Activated naive CD8-positive, alpha-beta T cell treated with anti-CD3 and anti-CD28 coated beads, Interleukin-2, amount 50 U/mL, for 24 hours (primary cell): ENCODE data around the gene FTO.

ENCODE experiments used
- ATAC-seq: fragments of 150-1000 bp; cut with Tn5 transposase; one replicate; pipeline ENCODE4 v1.10.0; 2021
- DNase-seq: peaks from one replicate; pipeline ENCODE4 v3.0.0; 2021
- H3K27ac Mint-ChIP-seq: one replicate; pipeline ENCODE4 v1.8.0; 2021; ENCODE audit warnings: mild to moderate bottlenecking, mixed read lengths
- H3K27me3 Mint-ChIP-seq: one replicate; pipeline ENCODE4 v1.8.0; 2021; ENCODE audit warnings: mixed read lengths
- H3K36me3 Mint-ChIP-seq: one replicate; pipeline ENCODE4 v1.8.0; 2021; ENCODE audit warnings: low read depth, mixed read lengths
- H3K4me1 Mint-ChIP-seq: one replicate; pipeline ENCODE4 v1.8.0; 2021; ENCODE audit warnings: mixed read lengths
- H3K4me3 Mint-ChIP-seq: one replicate; pipeline ENCODE4 v1.8.0; 2021; ENCODE audit warnings: mild to moderate bottlenecking, moderate library complexity, mixed read lengths
- H3K9me3 Mint-ChIP-seq: one replicate; pipeline ENCODE4 v1.8.0; 2021; ENCODE audit warnings: mixed read lengths

FTO gene

GRCh38 chr16:53849994-53850393, 146.0 kb downstream of the FTO start:
- H3K36me3 Mint-ChIP-seq, result peaks cover 28% of the 10 kb centered on the region
- DNase-seq, result no peak
- no peak overlapping the region for H3K27ac Mint-ChIP-seq
- H3K27me3 Mint-ChIP-seq, result no peaks in the 10 kb centered on the region
- no peak for ATAC-seq
- H3K9me3 Mint-ChIP-seq, result peaks cover 10% of the 10 kb centered on the region
- no peak overlapping the region for H3K4me3 Mint-ChIP-seq
- H3K4me1 Mint-ChIP-seq, result peaks cover 9% of the 10 kb centered on the region

GRCh38 chr16:53852678-53853077, 148.7 kb downstream of the FTO start:
- DNase-seq, result no peak
- Mint-ChIP-seq H3K9me3 (peaks cover 10% of the 10 kb centered on the region), H3K27me3 (no peaks in the 10 kb centered on the region), H3K27ac (no peak overlapping the region), H3K4me1 (peaks cover 7% of the 10 kb centered on the region), H3K36me3 (peaks cover 35% of the 10 kb centered on the region), H3K4me3 (no peak overlapping the region)
- ATAC-seq, result no peak

GRCh38 chr16:53855056-53855455, 151.1 kb downstream of the FTO start:
- H3K9me3 Mint-ChIP-seq, result peaks cover 10% of the 10 kb centered on the region
- no peaks in the 10 kb centered on the region for H3K27me3 Mint-ChIP-seq
- peaks cover 45% of the 10 kb centered on the region for H3K36me3 Mint-ChIP-seq
- peaks cover 2% of the 10 kb centered on the region for H3K4me1 Mint-ChIP-seq
- no peak for ATAC-seq
- no peak overlapping the region for H3K4me3 Mint-ChIP-seq
- DNase-seq, result no peak
- H3K27ac Mint-ChIP-seq, result no peak overlapping the region

GRCh38 chr16:53855511-53855910, 151.6 kb downstream of the FTO start:
- peaks cover 47% of the 10 kb centered on the region for H3K36me3 Mint-ChIP-seq
- H3K4me3 Mint-ChIP-seq, result no peak overlapping the region

DNA sequence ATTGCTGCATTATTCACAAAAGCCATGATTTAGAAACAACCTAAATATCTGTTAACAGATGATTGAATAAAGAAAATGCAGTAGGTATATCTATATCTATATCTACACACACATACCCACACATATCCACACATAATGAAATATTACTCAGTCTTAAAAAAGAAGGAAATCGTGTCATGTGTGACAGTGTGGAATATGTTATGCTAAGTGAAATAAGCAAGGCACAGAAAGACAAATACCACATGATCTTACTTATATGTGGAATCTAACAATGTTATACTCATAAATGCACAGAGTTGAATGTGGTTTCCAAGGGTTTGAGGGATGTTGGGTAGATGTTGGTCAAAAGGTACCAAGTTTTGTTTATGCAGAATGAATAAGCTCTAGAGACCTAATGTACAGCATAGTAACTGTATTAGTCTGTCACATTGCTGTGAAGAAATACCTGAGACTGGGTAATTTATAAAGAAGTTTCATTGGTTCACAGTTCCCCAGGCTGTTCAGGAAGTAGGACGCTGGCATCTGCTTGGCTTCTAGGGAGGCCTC, 156.1 kb downstream of the FTO start:
- ATAC-seq, result no peak
- no peaks in the 10 kb centered on the region for H3K9me3 Mint-ChIP-seq

More at GRCh38 chr16:53855511-53855910, 151.6 kb downstream of the FTO start:
- no peaks in the 10 kb centered on the region for H3K27me3 Mint-ChIP-seq
- no peak overlapping the region for H3K27ac Mint-ChIP-seq
- ATAC-seq (no peak), DNase-seq (no peak)
- H3K4me1 Mint-ChIP-seq, result no peaks in the 10 kb centered on the region
- H3K9me3 Mint-ChIP-seq, result peaks cover 10% of the 10 kb centered on the region

GRCh38 chr16:53863861-53864260, 159.9 kb downstream of the FTO start:
- Mint-ChIP-seq H3K9me3 (peaks cover 9% of the 10 kb centered on the region), H3K36me3 (peaks cover 45% of the 10 kb centered on the region), H3K27me3 (no peaks in the 10 kb centered on the region), H3K4me3 (no peak overlapping the region), H3K4me1 (peaks cover 24% of the 10 kb centered on the region), H3K27ac (no peak overlapping the region)
- ATAC-seq, result no peak
- no peak for DNase-seq

More for the DNA sequence above, 156.1 kb downstream of the FTO start:
- peaks cover 11% of the 10 kb centered on the region for H3K4me1 Mint-ChIP-seq
- no peak overlapping the region for H3K27ac Mint-ChIP-seq
- H3K36me3 Mint-ChIP-seq, result peaks cover 39% of the 10 kb centered on the region
- H3K4me3 Mint-ChIP-seq, result no peak overlapping the region
- H3K27me3 Mint-ChIP-seq, result no peaks in the 10 kb centered on the region
- no peak for DNase-seq

DNA sequence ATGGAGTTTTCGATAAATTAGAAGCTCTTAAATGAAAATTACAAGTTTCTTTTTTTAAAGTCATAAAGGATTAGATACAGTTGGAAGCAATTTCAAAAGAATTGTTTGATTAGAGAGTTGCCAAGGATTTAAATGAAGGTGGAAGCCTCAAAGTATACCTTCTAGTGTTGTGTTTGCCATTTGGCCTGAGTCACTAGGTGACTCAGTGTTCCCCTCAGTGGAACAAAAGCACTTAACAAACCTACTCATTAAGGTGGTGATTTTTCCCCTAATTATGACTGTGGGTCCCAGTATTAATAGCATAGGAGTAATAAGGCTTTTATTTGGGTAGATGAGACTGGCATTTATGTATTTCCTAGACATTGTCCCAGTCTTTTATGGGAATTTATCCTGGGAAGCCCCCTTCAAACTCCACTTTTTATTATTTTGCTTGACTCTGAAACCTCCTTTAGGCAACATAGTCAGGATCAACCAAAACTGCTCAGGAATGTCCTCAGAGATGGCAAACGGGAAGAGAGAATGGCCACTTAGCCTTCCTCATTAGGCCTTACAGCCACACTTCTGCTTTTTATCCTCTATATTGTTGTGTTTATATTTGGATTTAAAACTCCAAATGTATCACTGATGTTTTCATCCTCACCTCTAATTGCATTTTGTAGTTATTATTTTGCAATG, 161.0 kb downstream of the FTO start:
- ATAC-seq (peak; percentile 96), DNase-seq (peak; percentile 10)
- no peaks in the 10 kb centered on the region for H3K27me3 Mint-ChIP-seq
- H3K4me1 Mint-ChIP-seq, result peaks cover 24% of the 10 kb centered on the region
- H3K36me3 Mint-ChIP-seq, result peaks cover 46% of the 10 kb centered on the region
- peak overlapping the region; percentile 75 for H3K27ac Mint-ChIP-seq
- H3K9me3 Mint-ChIP-seq, result peaks cover 14% of the 10 kb centered on the region
- H3K4me3 Mint-ChIP-seq, result no peak overlapping the region

DNA sequence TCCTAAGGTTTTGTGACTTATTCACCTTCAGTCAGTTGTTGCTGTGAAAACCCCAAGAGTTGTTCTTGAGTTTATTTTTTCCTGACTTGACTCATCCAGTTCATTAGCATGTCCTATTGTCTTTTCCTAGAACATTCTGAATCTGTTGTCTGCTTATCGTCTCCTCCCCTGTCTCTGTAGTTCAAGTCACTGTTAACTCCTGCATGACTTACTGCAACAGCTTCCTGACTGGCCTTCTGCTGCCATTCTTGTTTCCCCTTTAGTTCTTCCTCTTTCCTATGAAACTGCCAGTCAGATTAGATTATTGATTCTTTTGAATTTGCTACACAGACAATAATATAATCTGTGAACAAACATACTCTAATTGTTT, 161.5 kb downstream of the FTO start:
- no peak for DNase-seq
- Mint-ChIP-seq H3K27ac (peak overlapping the region; percentile 75), H3K4me3 (no peak overlapping the region)

DNA sequence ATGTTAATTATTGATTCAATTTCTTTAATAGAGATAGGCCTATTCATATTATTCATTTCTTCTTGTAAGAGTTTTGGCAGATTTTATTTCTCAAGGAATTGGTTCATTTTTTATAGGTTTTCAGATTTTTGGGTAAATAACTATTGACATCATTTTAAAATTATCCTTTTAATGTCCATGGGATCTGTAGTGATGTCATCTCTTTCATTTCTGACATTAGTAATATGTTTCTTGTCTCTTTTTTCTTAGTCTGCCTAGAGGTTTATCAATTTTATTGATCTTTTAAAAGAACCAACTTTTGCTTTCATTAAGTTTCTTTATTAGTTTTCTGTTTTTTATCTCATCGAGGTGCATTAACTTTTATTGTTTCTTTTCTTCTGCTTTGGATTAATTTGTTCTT, 162.6 kb downstream of the FTO start:
- H3K4me1 Mint-ChIP-seq, result peaks cover 24% of the 10 kb centered on the region
- DNase-seq, result no peak
- no peak overlapping the region for H3K27ac Mint-ChIP-seq
- peaks cover 57% of the 10 kb centered on the region for H3K36me3 Mint-ChIP-seq
- H3K27me3 Mint-ChIP-seq, result no peaks in the 10 kb centered on the region
- H3K4me3 Mint-ChIP-seq, result no peak overlapping the region
- peaks cover 26% of the 10 kb centered on the region for H3K9me3 Mint-ChIP-seq
- ATAC-seq, result no peak

More for the DNA sequence above, 161.5 kb downstream of the FTO start:
- Mint-ChIP-seq H3K27me3 (no peaks in the 10 kb centered on the region), H3K36me3 (peaks cover 47% of the 10 kb centered on the region), H3K4me1 (peaks cover 24% of the 10 kb centered on the region), H3K9me3 (peaks cover 17% of the 10 kb centered on the region)
- peak; percentile 61 for ATAC-seq

DNA sequence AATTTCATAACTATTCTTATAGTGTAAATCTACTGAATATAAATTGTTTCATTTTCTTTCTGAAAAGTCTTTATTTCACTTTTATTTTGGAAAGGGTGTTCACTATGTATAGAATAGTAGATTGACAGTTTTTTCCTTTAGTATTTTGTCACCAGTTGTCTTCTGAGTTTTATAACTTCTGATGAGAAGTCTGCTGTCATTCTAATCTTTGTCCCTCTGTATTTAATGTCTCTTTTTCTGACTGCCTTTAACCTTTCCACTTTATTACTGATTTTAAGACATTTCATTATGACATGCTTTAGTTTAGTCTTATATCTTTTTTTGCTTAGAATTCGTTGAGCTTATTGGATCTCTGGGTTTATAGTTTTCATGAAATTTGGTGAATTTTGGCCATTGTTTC, 166.9 kb downstream of the FTO start:
- Mint-ChIP-seq H3K4me3 (no peak overlapping the region), H3K27me3 (no peaks in the 10 kb centered on the region), H3K9me3 (peaks cover 26% of the 10 kb centered on the region), H3K36me3 (peaks cover 62% of the 10 kb centered on the region), H3K4me1 (peaks cover 13% of the 10 kb centered on the region), H3K27ac (no peak overlapping the region)
- DNase-seq (no peak), ATAC-seq (no peak)

DNA sequence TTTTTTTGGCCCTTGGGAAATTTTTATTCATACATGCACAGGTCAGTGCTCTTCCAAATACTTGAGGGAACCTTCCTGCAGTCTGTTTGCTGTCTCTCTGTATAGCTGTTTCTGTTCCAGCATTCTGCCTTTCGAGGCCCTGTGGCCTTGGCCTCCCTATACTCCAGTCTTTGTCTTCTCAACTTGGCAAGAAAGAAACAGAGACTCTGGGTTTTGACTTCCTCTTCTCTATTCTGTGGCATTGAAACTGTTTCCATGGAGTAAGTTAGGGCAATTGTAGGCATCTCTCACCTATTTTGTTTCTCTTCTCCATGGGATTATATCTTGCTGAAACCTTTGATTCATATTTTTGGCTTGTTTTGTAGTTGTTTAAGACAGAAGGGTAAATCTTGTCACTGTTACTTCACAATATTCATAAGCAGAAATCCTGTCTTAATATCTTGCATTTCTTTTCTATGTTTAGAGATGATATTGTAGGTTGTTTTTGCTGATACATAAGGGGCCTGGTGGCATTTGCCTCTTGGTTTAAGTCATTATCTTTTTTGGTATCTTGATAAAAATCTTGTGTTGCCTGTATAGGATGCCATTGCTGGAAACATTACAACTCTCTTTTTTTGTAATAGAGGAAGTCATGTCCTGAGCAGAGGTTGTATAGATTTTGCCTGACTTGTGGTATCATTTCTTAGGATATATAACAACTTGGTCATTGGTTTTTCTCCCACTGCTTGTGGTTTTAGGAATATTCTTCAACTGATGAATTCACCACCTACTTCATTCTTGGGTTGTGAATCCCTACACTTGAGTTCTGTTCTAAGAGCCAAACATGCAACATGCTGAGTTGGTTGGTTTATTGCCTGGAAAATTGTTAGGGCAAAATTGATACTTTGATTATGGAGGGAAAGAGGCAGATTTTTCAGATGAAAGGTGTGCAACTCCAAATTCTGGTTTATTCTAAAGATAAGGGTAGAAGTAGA, 168.6 kb downstream of the FTO start:
- ATAC-seq, result no peak
- Mint-ChIP-seq H3K36me3 (peaks cover 52% of the 10 kb centered on the region), H3K27me3 (no peaks in the 10 kb centered on the region), H3K4me3 (no peak overlapping the region), H3K4me1 (peaks cover 8% of the 10 kb centered on the region), H3K27ac (no peak overlapping the region), H3K9me3 (peaks cover 21% of the 10 kb centered on the region)
- no peak for DNase-seq

- Mint-ChIP-seq H3K4me1 (peaks cover 8% of the 10 kb centered on the region), H3K9me3 (no peaks in the 10 kb centered on the region), H3K4me3 (no peak overlapping the region), H3K27ac (no peak overlapping the region), H3K36me3 (peaks cover 28% of the 10 kb centered on the region), H3K27me3 (no peaks in the 10 kb centered on the region)
- DNase-seq, result no peak
- ATAC-seq, result no peak
These were observed 172.9 kb downstream of the FTO start for GRCh38 chr16:53876811-53877210.

DNA sequence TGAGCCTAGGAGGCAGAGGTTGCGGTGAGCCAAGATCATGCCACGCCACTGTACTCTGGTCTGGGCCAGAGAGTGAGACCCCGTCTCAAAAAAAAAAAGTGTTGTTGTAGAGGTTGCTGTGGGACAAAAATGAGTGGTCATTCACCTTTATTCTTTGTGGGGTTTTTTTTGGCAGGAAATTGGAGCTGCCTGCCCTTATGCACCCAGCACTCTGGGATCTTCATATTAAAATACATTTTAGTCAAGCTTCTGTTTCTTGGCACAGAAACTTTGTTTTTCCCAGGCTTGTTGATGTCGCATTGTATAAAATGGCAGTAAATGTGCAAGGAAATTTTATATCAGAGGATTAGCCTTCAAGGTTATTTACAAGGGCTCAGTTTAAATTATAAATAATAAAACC, 174.3 kb downstream of the FTO start:
- H3K36me3 Mint-ChIP-seq, result peaks cover 24% of the 10 kb centered on the region
- H3K27ac Mint-ChIP-seq, result no peak overlapping the region
- H3K4me3 Mint-ChIP-seq, result no peak overlapping the region
- ATAC-seq (no peak), DNase-seq (no peak)
- H3K9me3 Mint-ChIP-seq, result no peaks in the 10 kb centered on the region
- H3K27me3 Mint-ChIP-seq, result no peaks in the 10 kb centered on the region
- H3K4me1 Mint-ChIP-seq, result no peaks in the 10 kb centered on the region

DNA sequence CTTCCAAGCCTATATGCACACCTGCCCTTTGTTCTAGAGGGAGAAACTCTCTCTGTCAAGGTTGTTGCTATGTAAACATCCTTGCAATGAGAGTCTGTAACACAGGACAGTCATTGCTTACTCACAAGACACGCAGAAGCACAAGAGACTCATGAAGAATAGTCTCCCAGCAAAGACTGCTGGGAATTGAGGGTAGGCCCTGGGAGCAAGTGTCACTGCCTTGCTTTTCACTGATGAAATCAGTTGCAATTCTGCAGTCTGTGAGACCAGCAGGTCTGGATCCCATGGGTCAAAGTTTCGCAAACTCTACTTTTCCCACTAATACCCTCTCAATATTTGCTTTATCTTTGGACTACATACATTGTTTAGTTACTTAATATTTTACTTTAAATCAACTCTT, 177.4 kb downstream of the FTO start:
- Mint-ChIP-seq H3K4me1 (no peaks in the 10 kb centered on the region), H3K27me3 (no peaks in the 10 kb centered on the region), H3K4me3 (no peak overlapping the region), H3K27ac (no peak overlapping the region), H3K36me3 (peaks cover 31% of the 10 kb centered on the region), H3K9me3 (no peaks in the 10 kb centered on the region)
- DNase-seq (no peak), ATAC-seq (no peak)

DNA sequence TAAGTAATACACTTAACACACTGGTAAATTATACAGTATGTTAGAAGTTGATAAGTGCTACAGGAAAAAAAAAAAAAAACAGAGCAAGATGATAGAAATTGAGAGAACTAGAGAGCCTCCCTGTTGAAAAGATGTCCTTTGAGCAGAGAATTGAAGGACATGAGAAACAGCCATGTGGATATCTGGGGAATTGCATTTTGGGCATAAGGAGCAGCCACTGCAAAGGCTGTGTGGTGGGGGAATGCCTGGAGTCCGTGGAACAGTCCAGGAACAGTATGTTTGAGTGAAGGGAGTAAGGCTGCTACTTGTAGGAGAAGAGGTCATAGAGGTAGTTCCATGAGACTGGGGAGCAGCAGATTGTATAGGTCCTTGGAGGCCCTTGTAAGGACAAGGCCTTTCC, 178.4 kb downstream of the FTO start:
- ATAC-seq (no peak), DNase-seq (no peak)
- no peak overlapping the region for H3K27ac Mint-ChIP-seq
- H3K9me3 Mint-ChIP-seq, result no peaks in the 10 kb centered on the region
- no peak overlapping the region for H3K4me3 Mint-ChIP-seq
- H3K36me3 Mint-ChIP-seq, result peaks cover 38% of the 10 kb centered on the region
- no peaks in the 10 kb centered on the region for H3K27me3 Mint-ChIP-seq
- H3K4me1 Mint-ChIP-seq, result no peaks in the 10 kb centered on the region
